Measurements from ENCODE around the gene ANKRD11. TPM values are rescaled to one million over a fixed set of nuclear protein-coding genes. Genes with fewer than 3 reads are reported as not detected.
"Not testable (repeated sequence)": the region's sequence is repeated elsewhere in the genome, so short reads cannot be mapped to it uniquely, and the experiment has no call there.

ANKRD11 gene
- polyA plus RNA-seq, 1 donor from 2014 or later = 32.5 TPM

DNA sequence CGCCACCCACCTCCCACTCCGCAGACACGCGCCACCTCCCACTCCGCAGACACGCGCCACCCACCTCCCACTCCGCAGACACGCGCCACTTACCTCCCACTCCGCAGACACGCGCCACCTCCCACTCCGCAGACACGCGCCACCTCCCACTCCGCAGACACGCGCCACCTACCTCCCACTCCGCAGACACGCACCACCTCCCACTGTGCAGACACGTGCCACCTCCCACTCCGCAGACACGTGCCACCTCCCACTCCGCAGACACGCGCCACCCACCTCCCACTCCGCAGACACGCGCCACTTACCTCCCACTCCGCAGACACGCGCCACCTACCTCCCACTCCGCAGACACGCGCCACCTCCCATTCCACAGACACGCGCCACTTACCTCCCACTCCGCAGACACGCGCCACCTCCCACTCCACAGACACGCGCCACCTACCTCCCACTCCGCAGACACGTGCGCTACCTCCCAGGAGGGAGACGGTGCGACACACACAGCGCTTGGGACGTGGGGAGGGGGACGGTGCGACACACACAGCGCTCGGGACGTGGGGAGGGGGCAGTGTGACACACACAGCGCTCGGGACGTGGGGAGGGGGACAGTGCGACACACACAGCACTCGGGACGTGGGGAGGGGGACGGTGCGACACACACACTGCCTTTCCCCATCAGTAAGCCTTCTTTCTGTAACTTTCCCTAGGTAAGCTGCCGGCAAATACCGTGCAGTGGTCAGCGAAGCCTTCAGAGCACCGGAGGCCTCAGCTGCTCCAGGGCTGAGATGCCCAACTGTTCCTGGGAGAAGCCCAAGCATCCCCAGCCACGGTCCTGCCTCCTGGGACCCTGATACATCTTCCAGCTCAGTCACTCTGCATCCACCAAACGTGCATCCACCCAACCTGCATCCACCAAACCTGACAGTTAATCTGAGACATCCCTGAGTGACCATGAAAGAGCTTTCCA lies 183.6 kb downstream of the ANKRD11 start:
- not testable (repeated sequence) for H3K27me3 ChIP-seq (ENCODE audit: insufficient read depth, low read depth, low read length); H3K27ac ChIP-seq (ENCODE audit: low read length); H3K9me3 ChIP-seq (ENCODE audit: low read length); H4K20me1 ChIP-seq (ENCODE audit: insufficient read depth); H3K4me3 ChIP-seq (ENCODE audit: low read length); H3K9ac ChIP-seq (ENCODE audit: low read length); H3K36me3 ChIP-seq (ENCODE audit: insufficient read depth, low read length); H3K9me2 ChIP-seq (ENCODE audit: insufficient read depth, low read length); H3F3A ChIP-seq (ENCODE audit: insufficient read depth, low read length, poor library complexity, severe bottlenecking); H2AFZ ChIP-seq (ENCODE audit: low read depth, low read length); H3K4me2 ChIP-seq (ENCODE audit: low read length)
- H3K79me2 ChIP-seq (replicated peaks; ENCODE audit: insufficient read depth, low read length) = peaks cover 33% of the 10 kb centered on the region

DNA sequence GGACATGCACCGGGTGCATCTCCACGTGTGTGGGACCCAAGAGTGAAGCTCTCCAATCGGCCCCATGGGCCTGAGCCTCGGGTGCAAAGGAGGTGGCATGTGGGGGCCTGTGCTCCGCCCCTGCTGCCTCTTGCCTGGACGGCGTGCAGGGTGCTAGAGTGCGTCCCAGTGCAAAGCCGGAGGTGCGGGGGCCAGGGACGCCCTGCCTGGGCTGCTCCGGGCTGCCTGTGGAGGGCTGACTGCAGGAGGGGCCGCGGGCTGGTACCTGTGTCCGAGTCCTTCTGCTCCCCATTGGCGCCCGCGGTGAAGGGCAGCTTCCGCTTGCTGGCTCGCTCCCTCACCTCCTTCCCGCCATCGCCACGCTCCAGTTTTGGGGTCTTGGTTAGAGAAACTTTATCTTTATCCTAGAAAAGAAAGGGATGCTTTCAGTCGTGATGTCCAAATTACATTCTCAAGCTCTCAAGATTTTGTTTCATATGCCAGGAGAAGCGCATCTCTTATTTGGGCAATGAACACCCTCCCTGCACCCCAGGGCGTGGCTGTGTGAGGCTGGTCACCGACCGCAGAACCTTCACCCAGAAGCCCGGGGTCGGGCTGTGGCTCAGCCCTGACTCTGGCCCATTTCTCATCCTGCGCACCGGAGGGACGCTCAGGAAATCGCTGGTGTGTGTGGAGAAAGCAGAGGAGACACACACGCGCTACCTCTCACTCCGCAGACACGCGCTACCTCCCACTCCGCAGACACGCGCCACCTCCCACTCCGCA lies 185.2 kb downstream of the ANKRD11 start:
- no peak overlapping the region for H2AFZ ChIP-seq (ENCODE audit: low read depth, low read length)
- H4K20me1 ChIP-seq (ENCODE audit: insufficient read depth) = no peaks in the 10 kb centered on the region
- H3K27ac ChIP-seq (ENCODE audit: low read length) = no peak overlapping the region
- no peaks in the 10 kb centered on the region for H3K9me2 ChIP-seq (ENCODE audit: insufficient read depth, low read length)
- no peaks in the 10 kb centered on the region for H3K36me3 ChIP-seq (ENCODE audit: insufficient read depth, low read length)
- no peaks in the 10 kb centered on the region for H3K27me3 ChIP-seq (ENCODE audit: insufficient read depth, low read depth, low read length)
- no peak overlapping the region for H3K9ac ChIP-seq (ENCODE audit: low read length)
- no peaks in the 10 kb centered on the region for H3K9me3 ChIP-seq (ENCODE audit: low read length)
- H3K4me2 ChIP-seq (ENCODE audit: low read length) = no peak overlapping the region
- peaks cover 31% of the 10 kb centered on the region for H3K79me2 ChIP-seq (replicated peaks; ENCODE audit: insufficient read depth, low read length)
- no peak overlapping the region for H3K4me3 ChIP-seq (ENCODE audit: low read length)
- TF ChIP-seq MXI1 (conservative IDR thresholded peaks at IDR 0.05; ENCODE audit: poor library complexity, severe bottlenecking) (no peak), EP300 (conservative IDR thresholded peaks at IDR 0.05; ENCODE audit: poor library complexity, severe bottlenecking) (no peak)
- TF ChIP-seq, protein P1, sequence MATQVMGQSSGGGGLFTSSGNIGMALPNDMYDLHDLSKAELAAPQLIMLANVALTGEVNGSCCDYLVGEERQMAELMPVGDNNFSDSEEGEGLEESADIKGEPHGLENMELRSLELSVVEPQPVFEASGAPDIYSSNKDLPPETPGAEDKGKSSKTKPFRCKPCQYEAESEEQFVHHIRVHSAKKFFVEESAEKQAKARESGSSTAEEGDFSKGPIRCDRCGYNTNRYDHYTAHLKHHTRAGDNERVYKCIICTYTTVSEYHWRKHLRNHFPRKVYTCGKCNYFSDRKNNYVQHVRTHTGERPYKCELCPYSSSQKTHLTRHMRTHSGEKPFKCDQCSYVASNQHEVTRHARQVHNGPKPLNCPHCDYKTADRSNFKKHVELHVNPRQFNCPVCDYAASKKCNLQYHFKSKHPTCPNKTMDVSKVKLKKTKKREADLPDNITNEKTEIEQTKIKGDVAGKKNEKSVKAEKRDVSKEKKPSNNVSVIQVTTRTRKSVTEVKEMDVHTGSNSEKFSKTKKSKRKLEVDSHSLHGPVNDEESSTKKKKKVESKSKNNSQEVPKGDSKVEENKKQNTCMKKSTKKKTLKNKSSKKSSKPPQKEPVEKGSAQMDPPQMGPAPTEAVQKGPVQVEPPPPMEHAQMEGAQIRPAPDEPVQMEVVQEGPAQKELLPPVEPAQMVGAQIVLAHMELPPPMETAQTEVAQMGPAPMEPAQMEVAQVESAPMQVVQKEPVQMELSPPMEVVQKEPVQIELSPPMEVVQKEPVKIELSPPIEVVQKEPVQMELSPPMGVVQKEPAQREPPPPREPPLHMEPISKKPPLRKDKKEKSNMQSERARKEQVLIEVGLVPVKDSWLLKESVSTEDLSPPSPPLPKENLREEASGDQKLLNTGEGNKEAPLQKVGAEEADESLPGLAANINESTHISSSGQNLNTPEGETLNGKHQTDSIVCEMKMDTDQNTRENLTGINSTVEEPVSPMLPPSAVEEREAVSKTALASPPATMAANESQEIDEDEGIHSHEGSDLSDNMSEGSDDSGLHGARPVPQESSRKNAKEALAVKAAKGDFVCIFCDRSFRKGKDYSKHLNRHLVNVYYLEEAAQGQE (IDR thresholded peaks at IDR 0.05; ENCODE audit: borderline replicate concordance) = no peak
- H3F3A ChIP-seq (ENCODE audit: insufficient read depth, low read length, poor library complexity, severe bottlenecking) = no peaks in the 10 kb centered on the region

DNA sequence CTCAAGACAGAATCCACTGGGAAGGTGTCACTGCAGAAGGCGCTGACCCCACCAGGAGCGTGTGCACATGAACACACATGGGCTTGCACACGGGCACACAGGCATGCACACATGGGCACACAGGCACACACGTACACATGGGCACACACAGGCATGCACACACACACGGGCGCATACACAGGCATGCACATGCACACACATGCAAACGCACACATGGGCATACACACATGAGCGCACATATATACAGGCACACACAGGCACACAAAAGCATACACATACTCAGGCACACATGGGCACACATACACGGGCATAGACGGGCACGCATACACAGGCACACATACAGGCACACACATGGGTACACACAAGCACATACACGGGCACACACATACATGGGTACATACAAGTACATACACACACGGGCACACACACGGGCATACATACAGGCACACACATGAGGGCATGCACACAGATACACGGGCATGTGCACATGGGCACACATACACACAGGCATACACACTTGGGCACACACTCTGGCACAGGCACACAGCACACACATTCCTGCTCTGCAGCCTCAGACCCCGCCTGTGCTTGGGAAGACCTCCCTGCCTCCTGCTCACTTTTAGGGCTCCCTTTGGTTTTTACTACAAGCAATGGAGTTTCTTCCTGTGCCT lies 186.0 kb downstream of the ANKRD11 start:
- Histone ChIP-seq H4K20me1 (ENCODE audit: insufficient read depth) (no peaks in the 10 kb centered on the region), H3K27ac (ENCODE audit: low read length) (no peak overlapping the region), H2AFZ (ENCODE audit: low read depth, low read length) (no peak overlapping the region), H3K9me3 (ENCODE audit: low read length) (no peaks in the 10 kb centered on the region), H3K4me3 (ENCODE audit: low read length) (no peak overlapping the region), H3K27me3 (ENCODE audit: insufficient read depth, low read depth, low read length) (no peaks in the 10 kb centered on the region), H3F3A (ENCODE audit: insufficient read depth, low read length, poor library complexity, severe bottlenecking) (no peaks in the 10 kb centered on the region), H3K9me2 (ENCODE audit: insufficient read depth, low read length) (no peaks in the 10 kb centered on the region), H3K79me2 (replicated peaks; ENCODE audit: insufficient read depth, low read length) (peaks cover 23% of the 10 kb centered on the region), H3K4me2 (ENCODE audit: low read length) (no peak overlapping the region), H3K9ac (ENCODE audit: low read length) (no peak overlapping the region), H3K36me3 (ENCODE audit: insufficient read depth, low read length) (no peaks in the 10 kb centered on the region)
- TF ChIP-seq, protein P2, sequence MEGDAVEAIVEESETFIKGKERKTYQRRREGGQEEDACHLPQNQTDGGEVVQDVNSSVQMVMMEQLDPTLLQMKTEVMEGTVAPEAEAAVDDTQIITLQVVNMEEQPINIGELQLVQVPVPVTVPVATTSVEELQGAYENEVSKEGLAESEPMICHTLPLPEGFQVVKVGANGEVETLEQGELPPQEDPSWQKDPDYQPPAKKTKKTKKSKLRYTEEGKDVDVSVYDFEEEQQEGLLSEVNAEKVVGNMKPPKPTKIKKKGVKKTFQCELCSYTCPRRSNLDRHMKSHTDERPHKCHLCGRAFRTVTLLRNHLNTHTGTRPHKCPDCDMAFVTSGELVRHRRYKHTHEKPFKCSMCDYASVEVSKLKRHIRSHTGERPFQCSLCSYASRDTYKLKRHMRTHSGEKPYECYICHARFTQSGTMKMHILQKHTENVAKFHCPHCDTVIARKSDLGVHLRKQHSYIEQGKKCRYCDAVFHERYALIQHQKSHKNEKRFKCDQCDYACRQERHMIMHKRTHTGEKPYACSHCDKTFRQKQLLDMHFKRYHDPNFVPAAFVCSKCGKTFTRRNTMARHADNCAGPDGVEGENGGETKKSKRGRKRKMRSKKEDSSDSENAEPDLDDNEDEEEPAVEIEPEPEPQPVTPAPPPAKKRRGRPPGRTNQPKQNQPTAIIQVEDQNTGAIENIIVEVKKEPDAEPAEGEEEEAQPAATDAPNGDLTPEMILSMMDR (IDR thresholded peaks at IDR 0.05; ENCODE audit: poor library complexity, severe bottlenecking) = no peak
- TF ChIP-seq EP300 (conservative IDR thresholded peaks at IDR 0.05; ENCODE audit: poor library complexity, severe bottlenecking) (no peak), SMC3 (conservative IDR thresholded peaks at IDR 0.05; ENCODE audit: poor library complexity) (no peak), POLR2AphosphoS5 (IDR thresholded peaks at IDR 0.05) (no peak), MXI1 (conservative IDR thresholded peaks at IDR 0.05; ENCODE audit: poor library complexity, severe bottlenecking) (no peak), TAF1 (IDR thresholded peaks at IDR 0.05; ENCODE audit: low read depth) (no peak), RAD21 (conservative IDR thresholded peaks at IDR 0.05) (no peak), EZH2 (IDR thresholded peaks at IDR 0.05; ENCODE audit: borderline replicate concordance, insufficient read depth, low read length, poor library complexity, severe bottlenecking) (no peak)
- TF ChIP-seq, protein P1 (IDR thresholded peaks at IDR 0.05; ENCODE audit: borderline replicate concordance) = no peak
